HL-60 (cell line): ENCODE results near the gene CTRL.

Source experiments
- DNase-seq, 2 experiments: peaks; one replicate each; pipeline ENCODE4 v3.0.0-alpha.2; 2010 to 2020; ENCODE audit warnings: low read depth in 1 of 2, low spot score in 1 of 2
- H3K27ac ChIP-seq: fragments of 250-450 bp; sonication (Bioruptor Pico); replicated peaks from 2 replicates; pipeline ENCODE4 v1.5.1; 2020; ENCODE audit warnings: mild to moderate bottlenecking, moderate library complexity
- H3K27me3 ChIP-seq: fragments of 250-450 bp; sonication (Bioruptor Pico); 2 replicates; pipeline ENCODE4 v1.5.1; 2021; ENCODE audit warnings: mild to moderate bottlenecking, moderate library complexity; ENCODE audit not compliant: insufficient read depth, poor library complexity, severe bottlenecking
- H3K4me3 ChIP-seq: replicated peaks from 2 replicates; pipeline ENCODE4 v1.5.1; 2011; ENCODE audit warnings: mild to moderate bottlenecking, control low read depth, low read length; ENCODE audit not compliant: insufficient read depth
- GABPA ChIP-seq: IDR thresholded peaks from 2 replicates; pipeline ENCODE4 v1.6.1; 2012; ENCODE audit warnings: low read depth
- POLR2AphosphoS5 ChIP-seq: IDR thresholded peaks from 2 replicates; pipeline ENCODE4 v1.6.1; 2012; ENCODE audit warnings: low read depth
- SPI1 ChIP-seq: IDR thresholded peaks from 2 replicates; pipeline ENCODE4 v1.6.1; 2012; ENCODE audit warnings: low read depth, mild to moderate bottlenecking, borderline replicate concordance
- TF ChIP-seq, protein P1 (sequence below): IDR thresholded peaks from one replicate; pipeline ENCODE4 v1.5.1; 2011; ENCODE audit warnings: low read length, control low read depth, inconsistent platforms; ENCODE audit not compliant: insufficient read depth
- TF ChIP-seq, protein P2 (sequence below): IDR thresholded peaks from 2 replicates; pipeline ENCODE4 v1.6.1; 2012; ENCODE audit warnings: low read depth; ENCODE audit not compliant: insufficient replicate concordance

Gene CTRL

DNA sequence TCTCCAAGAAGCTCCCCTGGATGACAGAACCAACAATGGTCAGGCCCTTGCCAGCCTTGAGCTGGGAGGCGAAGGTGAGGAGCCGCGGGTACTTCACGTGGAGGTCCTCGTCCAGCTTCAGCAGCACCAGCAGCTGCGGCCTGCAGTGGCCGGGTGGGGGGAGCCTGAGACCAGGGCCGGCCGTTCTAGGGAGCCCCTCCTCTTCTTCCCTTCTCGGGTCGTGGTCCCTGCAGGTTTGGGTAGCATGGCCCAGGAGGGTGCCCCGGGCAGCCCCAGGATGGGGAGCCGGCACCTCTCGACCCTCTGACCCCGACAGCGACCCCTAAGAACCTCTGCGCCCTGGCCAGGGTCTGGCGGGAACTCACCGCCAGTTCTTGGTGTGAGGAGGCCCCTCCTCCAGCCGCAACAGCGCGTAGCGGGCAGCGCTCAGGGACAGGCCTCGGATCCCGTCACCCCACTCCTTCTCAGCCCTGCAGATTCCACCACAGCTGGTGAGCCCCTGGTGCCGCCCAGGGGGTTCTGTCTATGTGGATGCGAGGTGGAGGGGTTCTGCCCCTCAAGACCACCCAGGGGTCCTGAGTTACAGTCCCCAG lies 15.4 kb upstream of the CTRL start:
- H3K27me3 ChIP-seq: no peaks in the 10 kb centered on the region
- H3K27ac ChIP-seq: no peak overlapping the region
- no peak for TF ChIP-seq POLR2AphosphoS5
- TF ChIP-seq, protein P1, sequence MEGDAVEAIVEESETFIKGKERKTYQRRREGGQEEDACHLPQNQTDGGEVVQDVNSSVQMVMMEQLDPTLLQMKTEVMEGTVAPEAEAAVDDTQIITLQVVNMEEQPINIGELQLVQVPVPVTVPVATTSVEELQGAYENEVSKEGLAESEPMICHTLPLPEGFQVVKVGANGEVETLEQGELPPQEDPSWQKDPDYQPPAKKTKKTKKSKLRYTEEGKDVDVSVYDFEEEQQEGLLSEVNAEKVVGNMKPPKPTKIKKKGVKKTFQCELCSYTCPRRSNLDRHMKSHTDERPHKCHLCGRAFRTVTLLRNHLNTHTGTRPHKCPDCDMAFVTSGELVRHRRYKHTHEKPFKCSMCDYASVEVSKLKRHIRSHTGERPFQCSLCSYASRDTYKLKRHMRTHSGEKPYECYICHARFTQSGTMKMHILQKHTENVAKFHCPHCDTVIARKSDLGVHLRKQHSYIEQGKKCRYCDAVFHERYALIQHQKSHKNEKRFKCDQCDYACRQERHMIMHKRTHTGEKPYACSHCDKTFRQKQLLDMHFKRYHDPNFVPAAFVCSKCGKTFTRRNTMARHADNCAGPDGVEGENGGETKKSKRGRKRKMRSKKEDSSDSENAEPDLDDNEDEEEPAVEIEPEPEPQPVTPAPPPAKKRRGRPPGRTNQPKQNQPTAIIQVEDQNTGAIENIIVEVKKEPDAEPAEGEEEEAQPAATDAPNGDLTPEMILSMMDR: no peak
- no peak for TF ChIP-seq GABPA
- TF ChIP-seq, protein P2, sequence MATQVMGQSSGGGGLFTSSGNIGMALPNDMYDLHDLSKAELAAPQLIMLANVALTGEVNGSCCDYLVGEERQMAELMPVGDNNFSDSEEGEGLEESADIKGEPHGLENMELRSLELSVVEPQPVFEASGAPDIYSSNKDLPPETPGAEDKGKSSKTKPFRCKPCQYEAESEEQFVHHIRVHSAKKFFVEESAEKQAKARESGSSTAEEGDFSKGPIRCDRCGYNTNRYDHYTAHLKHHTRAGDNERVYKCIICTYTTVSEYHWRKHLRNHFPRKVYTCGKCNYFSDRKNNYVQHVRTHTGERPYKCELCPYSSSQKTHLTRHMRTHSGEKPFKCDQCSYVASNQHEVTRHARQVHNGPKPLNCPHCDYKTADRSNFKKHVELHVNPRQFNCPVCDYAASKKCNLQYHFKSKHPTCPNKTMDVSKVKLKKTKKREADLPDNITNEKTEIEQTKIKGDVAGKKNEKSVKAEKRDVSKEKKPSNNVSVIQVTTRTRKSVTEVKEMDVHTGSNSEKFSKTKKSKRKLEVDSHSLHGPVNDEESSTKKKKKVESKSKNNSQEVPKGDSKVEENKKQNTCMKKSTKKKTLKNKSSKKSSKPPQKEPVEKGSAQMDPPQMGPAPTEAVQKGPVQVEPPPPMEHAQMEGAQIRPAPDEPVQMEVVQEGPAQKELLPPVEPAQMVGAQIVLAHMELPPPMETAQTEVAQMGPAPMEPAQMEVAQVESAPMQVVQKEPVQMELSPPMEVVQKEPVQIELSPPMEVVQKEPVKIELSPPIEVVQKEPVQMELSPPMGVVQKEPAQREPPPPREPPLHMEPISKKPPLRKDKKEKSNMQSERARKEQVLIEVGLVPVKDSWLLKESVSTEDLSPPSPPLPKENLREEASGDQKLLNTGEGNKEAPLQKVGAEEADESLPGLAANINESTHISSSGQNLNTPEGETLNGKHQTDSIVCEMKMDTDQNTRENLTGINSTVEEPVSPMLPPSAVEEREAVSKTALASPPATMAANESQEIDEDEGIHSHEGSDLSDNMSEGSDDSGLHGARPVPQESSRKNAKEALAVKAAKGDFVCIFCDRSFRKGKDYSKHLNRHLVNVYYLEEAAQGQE: no peak
- TF ChIP-seq SPI1: no peak
- DNase-seq: no peak
- no peak overlapping the region for H3K4me3 ChIP-seq

DNA sequence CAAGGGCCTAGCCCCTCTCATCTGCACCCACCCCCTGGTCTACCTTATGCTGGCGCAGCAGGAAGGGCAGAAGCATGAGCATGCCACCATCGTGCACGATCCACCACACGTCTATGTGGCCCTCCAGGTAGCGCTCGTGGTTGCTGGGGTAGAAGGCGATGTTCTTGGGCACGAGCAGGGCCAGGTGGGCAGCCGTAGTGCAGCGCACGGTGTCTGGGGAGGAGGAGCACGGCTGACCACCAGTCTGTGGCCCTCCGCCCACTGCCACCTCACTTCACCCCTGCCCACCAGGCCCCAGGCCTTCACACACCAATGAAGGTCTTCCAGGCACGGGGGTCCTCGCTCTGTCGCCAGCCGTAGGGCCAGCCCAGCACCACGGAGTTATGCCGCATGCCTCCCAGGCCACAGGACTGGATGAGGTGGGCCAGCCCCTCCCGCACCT lies 14.5 kb upstream of the CTRL start:
- TF ChIP-seq GABPA (no peak), POLR2AphosphoS5 (no peak), SPI1 (no peak)
- TF ChIP-seq, protein P2: no peak
- TF ChIP-seq, protein P1: no peak
- H3K4me3 ChIP-seq: no peak overlapping the region

DNA sequence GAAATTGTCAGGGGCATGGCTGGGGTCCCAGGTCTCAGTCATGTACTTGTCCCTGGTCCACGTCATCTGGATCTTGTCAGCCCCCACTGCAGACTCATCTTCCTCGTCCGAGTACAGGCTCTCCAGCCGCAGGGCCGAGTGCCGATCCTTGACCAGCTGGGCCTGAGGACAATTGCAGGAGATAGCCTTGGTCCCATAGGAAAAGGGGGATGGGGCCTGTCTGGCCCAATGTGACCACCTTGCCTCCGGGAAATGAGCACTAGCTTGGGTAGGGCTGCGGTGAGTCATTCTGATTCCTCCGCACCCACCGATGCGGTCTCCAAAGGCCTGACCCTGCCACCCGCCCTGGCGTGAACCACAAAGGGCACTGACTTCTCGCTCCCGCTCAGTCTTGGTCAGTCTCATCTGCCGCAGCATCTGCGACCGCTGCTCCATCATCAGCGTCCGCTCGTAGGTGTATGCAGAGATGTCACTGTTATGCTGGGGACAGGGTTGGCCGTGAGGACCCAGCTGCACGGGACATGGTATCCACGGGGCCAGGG lies 13.8 kb upstream of the CTRL start:
- Histone ChIP-seq H3K27me3 (no peaks in the 10 kb centered on the region), H3K27ac (no peak overlapping the region), H3K4me3 (no peak overlapping the region)
- no peak for DNase-seq
- TF ChIP-seq, protein P1: no peak
- TF ChIP-seq, protein P2: no peak
- TF ChIP-seq SPI1: no peak
- no peak for TF ChIP-seq GABPA
- TF ChIP-seq POLR2AphosphoS5: no peak

More for the DNA sequence above, 14.5 kb upstream of the CTRL start:
- no peak for DNase-seq
- H3K27ac ChIP-seq: no peak overlapping the region
- H3K27me3 ChIP-seq: no peaks in the 10 kb centered on the region
